ENCODE data around the gene NPHS2. TPM values are rescaled to one million over a fixed set of nuclear protein-coding genes. Genes with fewer than 3 reads are reported as not detected.
"Not testable (repeated sequence)": the region's sequence is repeated elsewhere in the genome, so short reads cannot be mapped to it uniquely, and the experiment has no call there.

The NPHS2 gene
- total RNA-seq, 1 donor from 2014 or later: not detected

GRCh38 chr1:179545321-179545720 is 30.4 kb downstream of the NPHS2 start:
- H3K27me3 Mint-ChIP-seq: no peaks in the 10 kb centered on the region
- no peak for TF ChIP-seq CTCF (IDR thresholded peaks at IDR 0.05; ENCODE audit: unreplicated experiment)
- no peak overlapping the region for H3K27ac Mint-ChIP-seq
- no peak for DNase-seq (ENCODE audit: low spot score, unreplicated experiment)
- H3K4me3 Mint-ChIP-seq (ENCODE audit: low read depth): no peak overlapping the region
- no peaks in the 10 kb centered on the region for H3K36me3 Mint-ChIP-seq (ENCODE audit: insufficient read depth)
- peaks cover 10% of the 10 kb centered on the region for H3K4me1 Mint-ChIP-seq (ENCODE audit: low read depth)
- peaks cover 2% of the 10 kb centered on the region for H3K9me3 Mint-ChIP-seq (ENCODE audit: low read depth)

- Mint-ChIP-seq H3K4me3 (ENCODE audit: low read depth) (no peak overlapping the region), H3K27me3 (no peaks in the 10 kb centered on the region), H3K9me3 (ENCODE audit: low read depth) (peaks cover 20% of the 10 kb centered on the region), H3K36me3 (ENCODE audit: insufficient read depth) (no peaks in the 10 kb centered on the region), H3K27ac (no peak overlapping the region), H3K4me1 (ENCODE audit: low read depth) (peaks cover 3% of the 10 kb centered on the region)
- no peak for TF ChIP-seq CTCF (IDR thresholded peaks at IDR 0.05; ENCODE audit: unreplicated experiment)
- DNase-seq (ENCODE audit: low spot score, unreplicated experiment): no peak
Measured at GRCh38 chr1:179541774-179542173, 34.0 kb downstream of the NPHS2 start.

GRCh38 chr1:179530352-179530751 is 45.4 kb downstream of the NPHS2 start:
- H3K9me3 Mint-ChIP-seq (ENCODE audit: low read depth): peaks cover 8% of the 10 kb centered on the region
- H3K36me3 Mint-ChIP-seq (ENCODE audit: insufficient read depth): peaks cover 4% of the 10 kb centered on the region
- no peaks in the 10 kb centered on the region for H3K27me3 Mint-ChIP-seq
- H3K27ac Mint-ChIP-seq: no peak overlapping the region
- no peak for DNase-seq (ENCODE audit: low spot score, unreplicated experiment)
- no peak for TF ChIP-seq CTCF (IDR thresholded peaks at IDR 0.05; ENCODE audit: unreplicated experiment)
- H3K4me1 Mint-ChIP-seq (ENCODE audit: low read depth): peaks cover 4% of the 10 kb centered on the region
- H3K4me3 Mint-ChIP-seq (ENCODE audit: low read depth): no peak overlapping the region

GRCh38 chr1:179529482-179530195 is 46.1 kb downstream of the NPHS2 start:
- Mint-ChIP-seq H3K9me3 (ENCODE audit: low read depth) (peaks cover 6% of the 10 kb centered on the region), H3K4me3 (ENCODE audit: low read depth) (no peak overlapping the region), H3K4me1 (ENCODE audit: low read depth) (peaks cover 4% of the 10 kb centered on the region), H3K27ac (no peak overlapping the region), H3K36me3 (ENCODE audit: insufficient read depth) (peaks cover 2% of the 10 kb centered on the region), H3K27me3 (peaks cover 3% of the 10 kb centered on the region)
- no peak for DNase-seq (ENCODE audit: low spot score, unreplicated experiment)
- no peak for TF ChIP-seq CTCF (IDR thresholded peaks at IDR 0.05; ENCODE audit: unreplicated experiment)

GRCh38 chr1:179518544-179518943 is 57.2 kb downstream of the NPHS2 start:
- not testable (repeated sequence) for H3K36me3 Mint-ChIP-seq (ENCODE audit: insufficient read depth); DNase-seq (ENCODE audit: low spot score, unreplicated experiment); H3K4me1 Mint-ChIP-seq (ENCODE audit: low read depth); H3K27me3 Mint-ChIP-seq; H3K27ac Mint-ChIP-seq; H3K4me3 Mint-ChIP-seq (ENCODE audit: low read depth)
- peaks cover 22% of the 10 kb centered on the region for H3K9me3 Mint-ChIP-seq (ENCODE audit: low read depth)

Data from progenitor cell of endocrine pancreas (in vitro differentiated cells).